ENCODE data around the gene PM20D2. TPM values are rescaled to one million over a fixed set of nuclear protein-coding genes. Genes with fewer than 3 reads are reported as not detected.
"Not testable (repeated sequence)": the region's sequence is repeated elsewhere in the genome, so short reads cannot be mapped to it uniquely, and the experiment has no call there.

The PM20D2 gene
- total and polyA plus RNA-seq, 11 donors, result 2.4 to 22.9 (median 9.8) TPM

DNA sequence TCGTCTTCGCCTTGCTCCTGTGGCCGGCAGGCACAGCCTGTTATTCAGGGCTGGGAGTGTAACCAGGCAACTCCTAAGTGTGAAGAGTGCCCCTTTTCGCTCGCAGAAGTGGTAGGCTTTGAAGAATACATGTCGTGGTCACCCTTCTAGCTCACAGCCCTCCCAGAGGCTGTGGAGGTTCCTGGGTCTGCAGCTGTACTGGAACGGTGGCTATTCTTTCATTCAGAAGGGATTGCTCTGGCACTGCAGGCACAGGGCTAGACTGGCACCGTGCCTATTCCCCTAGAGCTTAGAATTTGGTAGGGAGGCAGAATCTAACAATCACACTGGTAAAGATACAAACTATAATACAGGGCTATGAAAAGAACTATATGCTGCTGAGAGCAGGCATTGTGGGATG is 26.9 kb upstream of the PM20D2 start:
- peak overlapping the region in 1 of 12 donors; percentile 61 for H3K27ac ChIP-seq
- H3K27me3 ChIP-seq, result no peaks in the 10 kb centered on the region
- DNase-seq (no peak), ATAC-seq (no peak)
- 81 to 91% (median 86%) methylated on average over 8 of the region's 8 CpGs for WGBS, 4 donors
- peaks cover 0 to 14% (median 6%) of the 10 kb centered on the region in 12 donors for H3K4me1 ChIP-seq
- H3K36me3 ChIP-seq, result no peaks in the 10 kb centered on the region
- intact Hi-C loops (cut with DNase I), result loop anchor here in 4 of 10 donors (5.0 to 10.0 kb wide), 3 partner anchors 123 to 137 kb away; no protein-coding TSS in a partner anchor
- H3K9me3 ChIP-seq, result no peaks in the 10 kb centered on the region
- no peak for TF ChIP-seq POLR2A (IDR thresholded peaks at IDR 0.05)
- TF ChIP-seq, protein P1, sequence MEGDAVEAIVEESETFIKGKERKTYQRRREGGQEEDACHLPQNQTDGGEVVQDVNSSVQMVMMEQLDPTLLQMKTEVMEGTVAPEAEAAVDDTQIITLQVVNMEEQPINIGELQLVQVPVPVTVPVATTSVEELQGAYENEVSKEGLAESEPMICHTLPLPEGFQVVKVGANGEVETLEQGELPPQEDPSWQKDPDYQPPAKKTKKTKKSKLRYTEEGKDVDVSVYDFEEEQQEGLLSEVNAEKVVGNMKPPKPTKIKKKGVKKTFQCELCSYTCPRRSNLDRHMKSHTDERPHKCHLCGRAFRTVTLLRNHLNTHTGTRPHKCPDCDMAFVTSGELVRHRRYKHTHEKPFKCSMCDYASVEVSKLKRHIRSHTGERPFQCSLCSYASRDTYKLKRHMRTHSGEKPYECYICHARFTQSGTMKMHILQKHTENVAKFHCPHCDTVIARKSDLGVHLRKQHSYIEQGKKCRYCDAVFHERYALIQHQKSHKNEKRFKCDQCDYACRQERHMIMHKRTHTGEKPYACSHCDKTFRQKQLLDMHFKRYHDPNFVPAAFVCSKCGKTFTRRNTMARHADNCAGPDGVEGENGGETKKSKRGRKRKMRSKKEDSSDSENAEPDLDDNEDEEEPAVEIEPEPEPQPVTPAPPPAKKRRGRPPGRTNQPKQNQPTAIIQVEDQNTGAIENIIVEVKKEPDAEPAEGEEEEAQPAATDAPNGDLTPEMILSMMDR (IDR thresholded peaks at IDR 0.05), result no peak
- H3K4me3 ChIP-seq, result no peak overlapping the region

DNA sequence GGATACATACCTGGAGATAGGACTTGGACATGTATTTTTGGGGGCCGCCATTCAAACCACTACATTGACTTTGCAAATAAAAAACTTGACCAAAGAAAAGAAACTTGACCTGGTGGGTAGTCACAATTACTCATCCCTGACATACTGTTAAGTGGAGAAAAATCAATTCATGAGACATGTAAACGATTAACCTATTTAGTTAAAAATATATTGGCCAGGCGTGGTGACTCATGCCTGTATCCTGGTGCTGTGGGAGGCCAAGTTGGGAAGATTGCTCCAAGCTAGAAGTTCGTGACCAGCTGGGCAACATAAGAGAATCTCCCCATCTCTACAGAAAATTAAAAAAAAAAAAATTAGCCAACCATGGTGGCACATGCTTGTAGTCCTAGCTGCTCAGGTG is 25.5 kb upstream of the PM20D2 start:
- WGBS, 4 donors, result 91 to 94% (median 93%) methylated on average over 4 of the region's 4 CpGs
- DNase-seq (no peak), ATAC-seq (no peak)
- H3K4me1 ChIP-seq, result peaks cover 0 to 14% (median 6%) of the 10 kb centered on the region in 12 donors
- H3K9me3 ChIP-seq, result no peaks in the 10 kb centered on the region
- H3K4me3 ChIP-seq, result no peak overlapping the region
- intact Hi-C loops (cut with DNase I), result loop anchor here in 6 of 10 donors (5.0 to 10.0 kb wide), 3 partner anchors 122 to 234 kb away; partner anchors contain the start of gene UBE2J1 (in 1 of the 6)
- H3K27me3 ChIP-seq, result no peaks in the 10 kb centered on the region
- no peaks in the 10 kb centered on the region for H3K36me3 ChIP-seq
- no peak for TF ChIP-seq POLR2A (IDR thresholded peaks at IDR 0.05)
- TF ChIP-seq, protein P1 (IDR thresholded peaks at IDR 0.05), result no peak
- H3K27ac ChIP-seq, result no peak overlapping the region

DNA sequence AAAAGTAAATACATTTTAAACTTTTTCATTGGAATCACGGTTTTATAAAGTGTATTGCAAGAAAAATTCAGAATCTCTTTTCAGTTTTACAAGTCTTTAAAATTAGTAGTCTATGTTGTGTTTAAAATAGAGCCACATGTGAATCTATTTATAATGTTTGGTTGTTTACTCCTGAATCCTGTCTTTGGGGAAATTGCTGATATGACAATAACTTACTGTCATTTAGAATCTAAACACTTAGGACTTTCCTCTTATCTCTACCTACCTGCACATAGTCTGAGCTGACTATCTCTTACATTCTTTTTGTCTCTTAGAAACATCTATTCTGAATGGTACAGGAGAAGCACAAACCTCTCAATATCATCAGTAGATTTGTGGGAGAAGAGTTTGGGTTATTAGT is 23.9 kb upstream of the PM20D2 start:
- no peak overlapping the region for H3K4me3 ChIP-seq
- no peaks in the 10 kb centered on the region for H3K27me3 ChIP-seq
- intact Hi-C loops (cut with DNase I), result loop anchor here in 8 of 10 donors (1.0 to 10.0 kb wide), 6 partner anchors 119 to 233 kb away; partner anchors contain the start of gene UBE2J1 (in 1 of the 8)
- H3K27ac ChIP-seq, result no peak overlapping the region
- ATAC-seq (no peak), DNase-seq (no peak)
- no peaks in the 10 kb centered on the region for H3K36me3 ChIP-seq
- no peaks in the 10 kb centered on the region for H3K9me3 ChIP-seq
- TF ChIP-seq, protein P1 (IDR thresholded peaks at IDR 0.05), result no peak
- no peak for TF ChIP-seq POLR2A (IDR thresholded peaks at IDR 0.05)
- 86 to 93% (median 86%) methylated on average over 1 of the region's 1 CpG for WGBS, 4 donors
- peaks cover 0 to 12% (median 4%) of the 10 kb centered on the region in 12 donors for H3K4me1 ChIP-seq

DNA sequence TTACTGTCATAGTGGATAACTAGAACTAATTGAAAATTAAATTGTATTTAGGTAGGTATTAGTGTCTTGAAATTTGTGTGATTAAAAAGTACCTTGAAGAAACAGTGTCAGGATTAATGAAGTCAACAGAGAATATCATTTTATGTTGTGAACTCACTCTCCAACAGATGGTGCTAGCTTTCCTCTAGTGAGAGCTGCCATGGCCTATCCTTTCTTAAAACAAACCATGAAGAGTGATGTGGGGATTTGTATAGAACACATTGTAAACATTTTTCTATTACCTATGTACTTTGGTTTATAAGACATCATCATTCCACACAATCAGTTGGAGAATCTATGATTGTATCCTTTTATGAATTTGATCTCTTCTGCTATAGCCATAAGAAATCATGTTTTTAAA is 23.2 kb upstream of the PM20D2 start:
- H3K9me3 ChIP-seq, result peaks cover 0 to 3% (median 0%) of the 10 kb centered on the region in 12 donors
- peaks cover 0 to 5% (median 0%) of the 10 kb centered on the region in 12 donors for H3K4me1 ChIP-seq
- intact Hi-C loops (cut with DNase I), result loop anchor here in 8 of 10 donors (1.0 to 10.0 kb wide), 6 partner anchors 119 to 232 kb away; partner anchors contain the start of gene UBE2J1 (in 1 of the 8)
- H3K36me3 ChIP-seq, result no peaks in the 10 kb centered on the region
- no peaks in the 10 kb centered on the region for H3K27me3 ChIP-seq
- H3K27ac ChIP-seq, result no peak overlapping the region
- DNase-seq, result no peak
- TF ChIP-seq, protein P1 (IDR thresholded peaks at IDR 0.05), result peak; percentile 22 to 65 (median 54)
- TF ChIP-seq POLR2A (IDR thresholded peaks at IDR 0.05), result no peak
- peak; percentile 53 to 81 (median 60) for ATAC-seq
- H3K4me3 ChIP-seq, result no peak overlapping the region

DNA sequence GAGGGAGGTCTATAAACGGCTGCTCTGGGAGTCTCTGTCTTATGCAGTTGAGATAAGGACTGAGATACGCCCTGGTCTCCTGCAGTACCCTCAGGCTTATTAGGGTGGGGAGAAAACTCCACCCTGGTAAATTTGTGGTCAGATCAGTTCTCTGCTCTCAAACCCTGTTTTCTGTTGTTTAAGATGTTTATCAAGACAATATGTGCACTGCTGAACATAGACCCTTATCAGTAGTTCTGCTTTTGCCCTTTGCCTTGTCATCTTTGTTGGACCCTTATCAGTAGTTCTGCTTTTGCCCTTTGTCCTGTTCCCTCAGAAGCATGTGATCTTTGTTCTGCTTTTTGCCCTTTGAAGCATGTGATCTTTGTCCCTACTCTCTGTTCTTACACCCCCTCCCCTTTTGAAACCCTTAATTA is 17.6 kb upstream of the PM20D2 start:
- peaks cover 0 to 15% (median 2%) of the 10 kb centered on the region in 12 donors for H3K9me3 ChIP-seq
- DNase-seq, H3K27me3 ChIP-seq, H3K4me1 ChIP-seq, H3K27ac ChIP-seq, H3K36me3 ChIP-seq, ATAC-seq, H3K4me3 ChIP-seq: not testable (repeated sequence)
- WGBS, 4 donors, result 62 to 82% (median 71%) methylated on average over 2 of the region's 2 CpGs
- intact Hi-C loops (cut with DNase I), result loop anchor here in 1 of 10 donors (10.0 kb wide), 1 partner anchor 227 kb away; the partner anchor contains the start of gene UBE2J1
